NCI-H187 (cell line): Measurements from ENCODE around the gene SMARCC1.

ENCODE experiments used
- DNase-seq, 2 experiments: peaks; one replicate each; lab custom pipeline; 2025; lab: John Stamatoyannopoulos, UW

The SMARCC1 gene

GRCh38 chr3:47701388-47701787 lies 80.3 kb downstream of the SMARCC1 start:
- DNase-seq: no peak

- no peak for DNase-seq
These were observed 89.5 kb downstream of the SMARCC1 start for GRCh38 chr3:47692158-47692557.

- no peak for DNase-seq
These were observed 93.2 kb downstream of the SMARCC1 start for GRCh38 chr3:47688488-47688887.

GRCh38 chr3:47685037-47685436 lies 96.7 kb downstream of the SMARCC1 start:
- no peak for DNase-seq

GRCh38 chr3:47681016-47681415 lies 100.7 kb downstream of the SMARCC1 start:
- no peak for DNase-seq

GRCh38 chr3:47678446-47679338 lies 103.0 kb downstream of the SMARCC1 start:
- no peak for DNase-seq

GRCh38 chr3:47669026-47669749 lies 112.5 kb downstream of the SMARCC1 start:
- no peak for DNase-seq

- no peak for DNase-seq
These were observed 115.6 kb downstream of the SMARCC1 start for GRCh38 chr3:47666118-47666517.

- DNase-seq: no peak
These were observed 117.2 kb downstream of the SMARCC1 start for GRCh38 chr3:47664519-47664918.

- no peak for DNase-seq
These were observed 118.0 kb downstream of the SMARCC1 start for GRCh38 chr3:47663630-47664240.

- no peak for DNase-seq
These were observed 120.5 kb downstream of the SMARCC1 start for GRCh38 chr3:47661121-47661752.

GRCh38 chr3:47658444-47658843 lies 123.2 kb downstream of the SMARCC1 start:
- no peak for DNase-seq

GRCh38 chr3:47652142-47652541 lies 129.6 kb downstream of the SMARCC1 start:
- DNase-seq: no peak

- no peak for DNase-seq
These were observed 131.4 kb downstream of the SMARCC1 start for GRCh38 chr3:47650294-47650693.

- no peak for DNase-seq
These were observed 134.1 kb downstream of the SMARCC1 start for GRCh38 chr3:47647550-47647949.

- DNase-seq: no peak
These were observed 135.3 kb downstream of the SMARCC1 start for GRCh38 chr3:47646362-47646761.

GRCh38 chr3:47645551-47645950 lies 136.1 kb downstream of the SMARCC1 start:
- no peak for DNase-seq

GRCh38 chr3:47643092-47643491 lies 138.6 kb downstream of the SMARCC1 start:
- DNase-seq: no peak

- no peak for DNase-seq
These were observed 140.0 kb downstream of the SMARCC1 start for GRCh38 chr3:47641739-47642138.

- no peak for DNase-seq
These were observed 144.8 kb downstream of the SMARCC1 start for GRCh38 chr3:47636921-47637320.

GRCh38 chr3:47636225-47636624 lies 145.5 kb downstream of the SMARCC1 start:
- DNase-seq: no peak

GRCh38 chr3:47635536-47635935 lies 146.2 kb downstream of the SMARCC1 start:
- DNase-seq: no peak
